ENCODE measurements around the gene TOMM20. TPM values are rescaled to one million over a fixed set of nuclear protein-coding genes. Genes with fewer than 3 reads are reported as not detected.
"Not testable (repeated sequence)": the region's sequence is repeated elsewhere in the genome, so short reads cannot be mapped to it uniquely, and the experiment has no call there.

The TOMM20 gene
- total RNA-seq, result 95.4 TPM

- peak; percentile 99 for DNase-seq
Observed at GRCh38 chr1:235128456-235129328, at the start of gene TOMM20. TOMM20 (minus strand) TSS chr1:235128837; CDS start chr1:235128715, 122 bp downstream.

GRCh38 chr1:235176486-235176885 lies 47.8 kb upstream of the TOMM20 start:
- DNase-seq, result no peak

GRCh38 chr1:235169986-235170385 lies 41.3 kb upstream of the TOMM20 start:
- DNase-seq, result no peak

GRCh38 chr1:235168375-235168774 lies 39.7 kb upstream of the TOMM20 start:
- DNase-seq, result no peak

GRCh38 chr1:235161685-235162327 lies 33.2 kb upstream of the TOMM20 start:
- no peak for DNase-seq

GRCh38 chr1:235160957-235161684 lies 32.5 kb upstream of the TOMM20 start, which contains the start of gene RBM34:
RBM34 (minus strand) TSS chr1:235161250; CDS start chr1:235161226, 24 bp downstream.
- peak; percentile 97 for DNase-seq

GRCh38 chr1:235160383-235160956 lies 31.8 kb upstream of the TOMM20 start:
- DNase-seq, result peak; percentile 67

GRCh38 chr1:235159930-235160329 lies 31.3 kb upstream of the TOMM20 start:
- DNase-seq, result not testable (repeated sequence)

GRCh38 chr1:235159284-235159683 lies 30.6 kb upstream of the TOMM20 start:
- not testable (repeated sequence) for DNase-seq

GRCh38 chr1:235158680-235159079 lies 30.0 kb upstream of the TOMM20 start:
- no peak for DNase-seq

GRCh38 chr1:235157150-235157549 lies 28.5 kb upstream of the TOMM20 start:
- no peak for DNase-seq

GRCh38 chr1:235156740-235157139 lies 28.1 kb upstream of the TOMM20 start:
- DNase-seq, result no peak

GRCh38 chr1:235156265-235156664 lies 27.6 kb upstream of the TOMM20 start:
- DNase-seq, result no peak

GRCh38 chr1:235152235-235152634 lies 23.6 kb upstream of the TOMM20 start:
- DNase-seq, result no peak

GRCh38 chr1:235151033-235151432 lies 22.4 kb upstream of the TOMM20 start:
- no peak for DNase-seq

- DNase-seq, result no peak
Observed at GRCh38 chr1:235149824-235150223, 21.2 kb upstream of the TOMM20 start.

GRCh38 chr1:235147269-235147668 lies 18.6 kb upstream of the TOMM20 start:
- DNase-seq, result no peak

GRCh38 chr1:235145639-235146038 lies 17.0 kb upstream of the TOMM20 start:
- DNase-seq, result no peak

- DNase-seq, result no peak
Observed at GRCh38 chr1:235142991-235143390, 14.4 kb upstream of the TOMM20 start.

GRCh38 chr1:235139315-235139714 lies 10.7 kb upstream of the TOMM20 start:
- no peak for DNase-seq

- DNase-seq, result no peak
Observed at GRCh38 chr1:235138821-235139220, 10.2 kb upstream of the TOMM20 start.

- DNase-seq, result no peak
Observed at GRCh38 chr1:235136111-235136510, 7.5 kb upstream of the TOMM20 start.
